CD8-positive, alpha-beta memory T cell (primary cell): Measurements from ENCODE around the gene POLA2. TPM values are rescaled to one million over a fixed set of nuclear protein-coding genes. Genes with fewer than 3 reads are reported as not detected.

ENCODE experiments used
- CTCF ChIA-PET: fragments of 350-600 bp; sonication (Branson Sonifier 250); formaldehyde crosslinking; loops from one replicate; lab custom pipeline; 2021; ENCODE audit warnings: antibody characterized with exemption; lab: Charles Lee
- POLR2A ChIA-PET: fragments of 350-600 bp; sonication (Branson Sonifier 250); formaldehyde crosslinking; loops from one replicate; lab custom pipeline; 2021; ENCODE audit warnings: antibody characterized with exemption; lab: Charles Lee
- DNase-seq, 5 donors: peaks; one replicate each; pipeline versions ENCODE4 v3.0.0 to v3.0.0-alpha.2; 2020 to 2022; ENCODE audit warnings: mixed read lengths in 1 of 5
- H3K27ac ChIP-seq: one replicate; pipeline ENCODE4 v1.7.0; 2013; ENCODE audit warnings: low read depth, mild to moderate bottlenecking, low read length, moderate library complexity
- H3K27me3 ChIP-seq: 2 replicates; pipeline ENCODE4 v1.7.0; 2013; ENCODE audit warnings: low read length, mild to moderate bottlenecking; ENCODE audit not compliant: insufficient read depth, poor library complexity, severe bottlenecking
- H3K36me3 ChIP-seq: 2 replicates; pipeline ENCODE4 v1.7.0; 2013; ENCODE audit warnings: mild to moderate bottlenecking, low read length, moderate library complexity; ENCODE audit not compliant: insufficient read depth
- H3K4me1 ChIP-seq: 2 replicates; pipeline ENCODE4 v1.7.0; 2013; ENCODE audit warnings: mild to moderate bottlenecking, low read length, moderate library complexity; ENCODE audit not compliant: insufficient read depth
- H3K4me3 ChIP-seq: 2 replicates; pipeline ENCODE4 v1.7.0; 2013; ENCODE audit warnings: mild to moderate bottlenecking, low read length
- H3K9me3 ChIP-seq: 2 replicates; pipeline ENCODE4 v1.7.0; 2013; ENCODE audit warnings: mild to moderate bottlenecking, low read length
- H3K27ac Mint-ChIP-seq, 8 donors: one replicate each; pipeline ENCODE4 v1.8.0; 2020 to 2021; ENCODE audit warnings: mixed read lengths in 8 of 8, mild to moderate bottlenecking in 6 of 8, inconsistent platforms in 3 of 8, moderate library complexity in 3 of 8
- H3K27me3 Mint-ChIP-seq, 2 donors: one replicate each; pipeline ENCODE4 v1.8.0; 2020 to 2021; ENCODE audit warnings: mixed read lengths in 2 of 2, mild to moderate bottlenecking in 1 of 2, moderate library complexity in 1 of 2
- H3K36me3 Mint-ChIP-seq, 3 donors: one replicate each; pipeline ENCODE4 v1.8.0; 2020 to 2021; ENCODE audit warnings: mixed read lengths in 3 of 3, inconsistent platforms in 1 of 3, mild to moderate bottlenecking in 1 of 3
- H3K4me1 Mint-ChIP-seq, 3 donors: one replicate each; pipeline ENCODE4 v1.8.0; 2020 to 2021; ENCODE audit warnings: mixed read lengths in 3 of 3, inconsistent platforms in 1 of 3, mild to moderate bottlenecking in 1 of 3
- H3K4me3 Mint-ChIP-seq, 7 donors: one replicate each; pipeline ENCODE4 v1.8.0; 2020 to 2021; ENCODE audit warnings: mixed read lengths in 7 of 7, mild to moderate bottlenecking in 6 of 7, moderate library complexity in 4 of 7, inconsistent platforms in 2 of 7
- H3K9me3 Mint-ChIP-seq, 5 donors: one replicate each; pipeline ENCODE4 v1.8.0; 2020 to 2022; ENCODE audit warnings: mixed read lengths in 5 of 5, mild to moderate bottlenecking in 3 of 5, moderate library complexity in 2 of 5, inconsistent platforms in 1 of 5
- polyA plus RNA-seq: library from polyadenylated mRNA; unstranded; fragments of 300-500 nt; fragmentation: Illumina TruSeq; gene quantifications from one replicate; pipeline ENCODE4 v1.2.3, GENCODE V29; 2021
- total RNA-seq, 2 experiments: library from RNA; stranded (reverse); gene quantifications; one replicate each; pipeline ENCODE4 v1.2.3, GENCODE V29; 2021

POLA2 gene
- total and polyA plus RNA-seq, 3 experiments from 2014 or later = 11.0 to 78.8 (median 75.6) TPM

- H3K36me3 Mint-ChIP-seq = no peaks in the 10 kb centered on the region
- no peaks in the 10 kb centered on the region for H3K9me3 Mint-ChIP-seq
- H3K27me3 Mint-ChIP-seq = peaks cover 1 to 4% of the 10 kb centered on the region in 2 donors
- no peak overlapping the region for H3K4me3 Mint-ChIP-seq
- no peak for DNase-seq
- peaks cover 11% of the 10 kb centered on the region for H3K4me1 ChIP-seq
- POLR2A ChIA-PET = no interaction called here
- no peaks in the 10 kb centered on the region for H3K27me3 ChIP-seq
- no peak overlapping the region for H3K27ac ChIP-seq
- no peak overlapping the region for H3K4me3 ChIP-seq
- H3K9me3 ChIP-seq = no peaks in the 10 kb centered on the region
- CTCF ChIA-PET = interaction anchor here (1.2 to 9.2 kb wide), 3 partner anchors 20 to 90 kb away, joined by 3 to 161 read pairs (median 75); partner anchors contain the start of gene DPF2
- H3K4me1 Mint-ChIP-seq = peaks cover 3 to 10% (median 10%) of the 10 kb centered on the region in 3 donors
- H3K27ac Mint-ChIP-seq = no peak overlapping the region
- H3K36me3 ChIP-seq = no peaks in the 10 kb centered on the region
These were observed 49.5 kb downstream of the POLA2 start for GRCh38 chr11:65311170-65311678.

GRCh38 chr11:65314501-65315203 is 52.9 kb downstream of the POLA2 start, which contains the start of gene CDC42EP2:
TSS of gene CDC42EP2 (plus strand) at chr11:65314866. CDS start at chr11:65320899, 6,033 bp downstream.
- POLR2A ChIA-PET = interaction anchor here (0.6 to 1.3 kb wide), 5 partner anchors 15 to 179 kb away, joined by 3 to 7 read pairs (median 4); no protein-coding TSS in a partner anchor
- H3K4me3 ChIP-seq = peak within 1 kb of the TSS; percentile 75

GRCh38 chr11:65315204-65315865 is 53.6 kb downstream of the POLA2 start:
- ChIA-PET CTCF (interaction anchor here (0.7 to 9.2 kb wide), 34 partner anchors 8 to 445 kb away, joined by 3 to 161 read pairs (median 4); partner anchors contain the start of genes DPF2, POLA2 and SYVN1), POLR2A (interaction anchor here (0.7 to 1.9 kb wide), 5 partner anchors 14 to 180 kb away, joined by 3 to 7 read pairs (median 4); partner anchors contain the start of gene POLA2)
- no peak overlapping the region for H3K27ac Mint-ChIP-seq
- H3K36me3 Mint-ChIP-seq = no peaks in the 10 kb centered on the region
- Histone ChIP-seq H3K4me3 (peak overlapping the region; percentile 75), H3K27ac (no peak overlapping the region), H3K9me3 (no peaks in the 10 kb centered on the region), H3K27me3 (no peaks in the 10 kb centered on the region), H3K36me3 (no peaks in the 10 kb centered on the region), H3K4me1 (peaks cover 12% of the 10 kb centered on the region)
- DNase-seq = peak; percentile 68 to 84 (median 77)
- no peaks in the 10 kb centered on the region for H3K9me3 Mint-ChIP-seq
- H3K27me3 Mint-ChIP-seq = peaks cover 1 to 4% of the 10 kb centered on the region in 2 donors
- H3K4me1 Mint-ChIP-seq = peaks cover 3 to 10% (median 10%) of the 10 kb centered on the region in 3 donors
- peak overlapping the region; percentile 74 to 88 (median 77) for H3K4me3 Mint-ChIP-seq

More at GRCh38 chr11:65314501-65315203, 52.9 kb downstream of the POLA2 start, which contains the start of gene CDC42EP2:
- Histone ChIP-seq H3K9me3 (no peaks in the 10 kb centered on the region), H3K36me3 (no peaks in the 10 kb centered on the region), H3K4me1 (peaks cover 12% of the 10 kb centered on the region), H3K27me3 (no peaks in the 10 kb centered on the region), H3K27ac (no peak within 1 kb of the TSS)
- H3K27me3 Mint-ChIP-seq = peaks cover 1 to 4% of the 10 kb centered on the region in 2 donors
- CTCF ChIA-PET = interaction anchor here (0.7 to 9.2 kb wide), 34 partner anchors 10 to 444 kb away, joined by 3 to 161 read pairs (median 4); partner anchors contain the start of genes DPF2, POLA2 and SYVN1
- H3K4me1 Mint-ChIP-seq = peaks cover 3 to 10% (median 10%) of the 10 kb centered on the region in 3 donors
- DNase-seq = peak; percentile 54 to 77 (median 73)
- peak within 1 kb of the TSS; percentile 74 to 88 (median 77) for H3K4me3 Mint-ChIP-seq
- H3K36me3 Mint-ChIP-seq = no peaks in the 10 kb centered on the region
- H3K27ac Mint-ChIP-seq = peak within 1 kb of the TSS in 1 of 8 donors; percentile 43
- H3K9me3 Mint-ChIP-seq = no peaks in the 10 kb centered on the region

- Histone ChIP-seq H3K4me1 (peaks cover 12% of the 10 kb centered on the region), H3K9me3 (no peaks in the 10 kb centered on the region), H3K27ac (no peak overlapping the region), H3K4me3 (peak overlapping the region; percentile 75), H3K36me3 (no peaks in the 10 kb centered on the region), H3K27me3 (no peaks in the 10 kb centered on the region)
- ChIA-PET POLR2A (interaction anchor here (1.1 to 1.9 kb wide), 3 partner anchors 17 to 54 kb away, joined by 4 to 7 read pairs (median 6); partner anchors contain the start of genes DPF2 and POLA2), CTCF (interaction anchor here (0.9 to 9.2 kb wide), 25 partner anchors 9 to 301 kb away, joined by 3 to 161 read pairs (median 5); partner anchors contain the start of genes ARL2, DPF2 and SYVN1)
- Mint-ChIP-seq H3K27ac (no peak overlapping the region), H3K4me1 (peaks cover 3 to 10% (median 10%) of the 10 kb centered on the region in 3 donors), H3K27me3 (peaks cover 1 to 4% of the 10 kb centered on the region in 2 donors), H3K36me3 (no peaks in the 10 kb centered on the region), H3K9me3 (no peaks in the 10 kb centered on the region), H3K4me3 (peak overlapping the region; percentile 72 to 82 (median 75))
- DNase-seq = no peak
These were observed 54.1 kb downstream of the POLA2 start for GRCh38 chr11:65315866-65316226.

GRCh38 chr11:65316227-65317024 is 54.7 kb downstream of the POLA2 start:
- Mint-ChIP-seq H3K4me1 (peaks cover 3 to 10% (median 10%) of the 10 kb centered on the region in 3 donors), H3K4me3 (peak overlapping the region; percentile 50 to 82 (median 75)), H3K27ac (no peak overlapping the region), H3K36me3 (no peaks in the 10 kb centered on the region), H3K9me3 (no peaks in the 10 kb centered on the region), H3K27me3 (peaks cover 1 to 4% of the 10 kb centered on the region in 2 donors)
- no peaks in the 10 kb centered on the region for H3K9me3 ChIP-seq
- no peak overlapping the region for H3K4me3 ChIP-seq
- peaks cover 12% of the 10 kb centered on the region for H3K4me1 ChIP-seq
- no peak for DNase-seq
- H3K27ac ChIP-seq = no peak overlapping the region
- H3K27me3 ChIP-seq = no peaks in the 10 kb centered on the region
- POLR2A ChIA-PET = interaction anchor here (1.1 to 1.9 kb wide), 3 partner anchors 17 to 55 kb away, joined by 4 to 7 read pairs (median 6); partner anchors contain the start of genes DPF2 and POLA2
- CTCF ChIA-PET = interaction anchor here (0.9 to 9.2 kb wide), 20 partner anchors 8 to 302 kb away, joined by 3 to 161 read pairs (median 5); partner anchors contain the start of genes ARL2, DPF2 and SYVN1
- no peaks in the 10 kb centered on the region for H3K36me3 ChIP-seq

- H3K4me1 Mint-ChIP-seq = peaks cover 3 to 10% (median 10%) of the 10 kb centered on the region in 3 donors
- POLR2A ChIA-PET = interaction anchor here (0.9 to 1.9 kb wide), 3 partner anchors 16 to 112 kb away, joined by 4 to 6 read pairs (median 5); partner anchors contain the start of genes DPF2 and POLA2
These were observed 55.4 kb downstream of the POLA2 start for GRCh38 chr11:65317025-65317786.

More at GRCh38 chr11:65317025-65317786, 55.4 kb downstream of the POLA2 start:
- CTCF ChIA-PET = interaction anchor here (0.9 to 9.2 kb wide), 14 partner anchors 10 to 303 kb away, joined by 3 to 161 read pairs (median 4); partner anchors contain the start of genes ARL2 and DPF2
- Histone ChIP-seq H3K27me3 (no peaks in the 10 kb centered on the region), H3K4me3 (no peak overlapping the region), H3K4me1 (peaks cover 12% of the 10 kb centered on the region), H3K36me3 (no peaks in the 10 kb centered on the region), H3K27ac (no peak overlapping the region), H3K9me3 (no peaks in the 10 kb centered on the region)
- DNase-seq = peak in 1 of 5 donors; percentile 51
- H3K27me3 Mint-ChIP-seq = peaks cover 2 to 4% of the 10 kb centered on the region in 2 donors
- H3K36me3 Mint-ChIP-seq = no peaks in the 10 kb centered on the region
- H3K27ac Mint-ChIP-seq = peak overlapping the region in 1 of 8 donors; percentile 45
- no peaks in the 10 kb centered on the region for H3K9me3 Mint-ChIP-seq
- peak overlapping the region in 3 of 7 donors; percentile 26 to 50 (median 47) for H3K4me3 Mint-ChIP-seq
